Central memory CD8-positive, alpha-beta T cell (primary cell): ENCODE results near the gene DAPP1.

Source experiments
- ATAC-seq: fragments of 150-1000 bp; cut with Tn5 transposase; replicated peaks from 2 replicates; pipeline ENCODE4 v1.10.0; 2022; ENCODE audit warnings: mild to moderate bottlenecking, moderate FRiP score, moderate number of reproducible peaks; ENCODE audit not compliant: poor library complexity, severe bottlenecking; ENCODE audit errors: extremely low read depth
- DNase-seq, 2 donors: peaks; one replicate each; pipeline ENCODE4 v3.0.0; 2021; ENCODE audit warnings: low spot score in 2 of 2
- H3K27ac Mint-ChIP-seq: one replicate; pipeline ENCODE4 v1.8.0; 2022; ENCODE audit warnings: low read depth, mild to moderate bottlenecking, moderate library complexity, mixed read lengths
- H3K27me3 Mint-ChIP-seq: one replicate; pipeline ENCODE4 v1.8.0; 2022; ENCODE audit warnings: mixed read lengths
- H3K36me3 Mint-ChIP-seq: one replicate; pipeline ENCODE4 v1.8.0; 2022; ENCODE audit warnings: mild to moderate bottlenecking, moderate library complexity, mixed read lengths; ENCODE audit not compliant: insufficient read depth
- H3K4me1 Mint-ChIP-seq: one replicate; pipeline ENCODE4 v1.8.0; 2022; ENCODE audit warnings: mixed read lengths
- H3K4me3 Mint-ChIP-seq: one replicate; pipeline ENCODE4 v1.8.0; 2022; ENCODE audit warnings: mild to moderate bottlenecking, moderate library complexity, mixed read lengths
- H3K9me3 Mint-ChIP-seq: one replicate; pipeline ENCODE4 v1.8.0; 2022; ENCODE audit warnings: mixed read lengths

Gene DAPP1

DNA sequence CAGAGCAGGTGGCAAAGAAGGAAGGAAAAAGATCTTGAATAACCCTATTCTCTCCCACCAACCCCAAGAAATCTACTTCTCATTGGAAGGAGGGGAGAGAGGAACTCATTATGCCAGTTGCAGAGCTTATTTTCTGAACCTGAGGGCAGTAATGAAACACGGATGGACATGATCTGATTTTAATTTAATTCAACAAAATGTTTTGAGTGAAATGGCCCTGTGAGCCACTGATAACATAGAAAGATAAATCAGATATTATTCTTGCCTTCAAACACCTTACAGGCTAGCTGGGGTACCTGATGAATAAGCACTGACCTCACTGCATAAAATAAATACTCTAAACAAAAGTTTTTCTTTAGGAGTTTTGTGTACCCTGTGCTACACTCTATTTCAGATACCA, 30.3 kb downstream of the DAPP1 start:
- Mint-ChIP-seq H3K4me3 (peak overlapping the region; percentile 14), H3K27ac (no peak overlapping the region), H3K27me3 (no peaks in the 10 kb centered on the region), H3K9me3 (no peaks in the 10 kb centered on the region), H3K4me1 (peaks cover 10% of the 10 kb centered on the region), H3K36me3 (peaks cover 6% of the 10 kb centered on the region)
- ATAC-seq, result no peak
- DNase-seq, result no peak

- Mint-ChIP-seq H3K4me1 (peaks cover 13% of the 10 kb centered on the region), H3K36me3 (peaks cover 6% of the 10 kb centered on the region), H3K27me3 (no peaks in the 10 kb centered on the region), H3K27ac (no peak overlapping the region), H3K9me3 (no peaks in the 10 kb centered on the region), H3K4me3 (peak overlapping the region; percentile 14)
- peak; percentile 38 for ATAC-seq
- DNase-seq, result no peak
These were observed 30.8 kb downstream of the DAPP1 start for GRCh38 chr4:99847362-99847976.

GRCh38 chr4:99848591-99849001, 32.0 kb downstream of the DAPP1 start:
- peaks cover 4% of the 10 kb centered on the region for H3K36me3 Mint-ChIP-seq
- H3K4me1 Mint-ChIP-seq, result peaks cover 13% of the 10 kb centered on the region
- H3K27ac Mint-ChIP-seq, result no peak overlapping the region
- no peaks in the 10 kb centered on the region for H3K27me3 Mint-ChIP-seq
- no peak for DNase-seq
- no peak overlapping the region for H3K4me3 Mint-ChIP-seq
- no peaks in the 10 kb centered on the region for H3K9me3 Mint-ChIP-seq
- ATAC-seq, result no peak

DNA sequence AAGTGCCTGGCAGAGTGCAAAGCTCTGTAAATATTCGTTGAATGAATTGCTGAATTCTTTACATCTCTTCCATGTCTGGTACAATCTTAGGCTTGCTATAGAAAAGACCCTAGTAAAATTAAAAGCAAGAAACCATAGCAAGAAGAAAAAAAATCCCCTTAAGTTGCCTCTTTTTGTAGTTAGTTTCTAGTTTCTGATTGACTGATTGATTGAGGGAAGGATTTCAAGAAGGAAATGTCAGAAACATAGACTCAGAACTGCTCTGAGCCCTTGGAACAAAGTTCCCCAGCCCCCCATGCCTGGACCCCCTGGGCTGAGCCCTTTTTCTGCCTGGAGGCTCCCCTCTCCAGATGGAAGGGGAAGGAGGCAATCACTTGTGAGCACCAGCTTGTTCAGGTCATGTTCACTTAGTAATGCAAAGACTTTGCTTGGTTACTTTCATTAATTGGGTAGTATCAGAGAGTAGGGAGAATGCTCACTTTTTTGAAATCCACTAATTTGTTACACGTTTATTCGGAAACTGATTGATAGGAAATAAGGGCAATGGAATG, 35.6 kb downstream of the DAPP1 start:
- DNase-seq (no peak), ATAC-seq (no peak)
- H3K4me3 Mint-ChIP-seq, result peak overlapping the region; percentile 46
- H3K27me3 Mint-ChIP-seq, result no peaks in the 10 kb centered on the region
- peaks cover 6% of the 10 kb centered on the region for H3K36me3 Mint-ChIP-seq
- H3K4me1 Mint-ChIP-seq, result peaks cover 35% of the 10 kb centered on the region
- no peaks in the 10 kb centered on the region for H3K9me3 Mint-ChIP-seq
- peak overlapping the region; percentile 81 for H3K27ac Mint-ChIP-seq

GRCh38 chr4:99853190-99853589, 36.6 kb downstream of the DAPP1 start:
- no peak overlapping the region for H3K4me3 Mint-ChIP-seq
- peaks cover 6% of the 10 kb centered on the region for H3K36me3 Mint-ChIP-seq
- H3K27ac Mint-ChIP-seq, result no peak overlapping the region
- DNase-seq, result no peak
- no peak for ATAC-seq
- H3K4me1 Mint-ChIP-seq, result peaks cover 35% of the 10 kb centered on the region
- no peaks in the 10 kb centered on the region for H3K9me3 Mint-ChIP-seq
- no peaks in the 10 kb centered on the region for H3K27me3 Mint-ChIP-seq

DNA sequence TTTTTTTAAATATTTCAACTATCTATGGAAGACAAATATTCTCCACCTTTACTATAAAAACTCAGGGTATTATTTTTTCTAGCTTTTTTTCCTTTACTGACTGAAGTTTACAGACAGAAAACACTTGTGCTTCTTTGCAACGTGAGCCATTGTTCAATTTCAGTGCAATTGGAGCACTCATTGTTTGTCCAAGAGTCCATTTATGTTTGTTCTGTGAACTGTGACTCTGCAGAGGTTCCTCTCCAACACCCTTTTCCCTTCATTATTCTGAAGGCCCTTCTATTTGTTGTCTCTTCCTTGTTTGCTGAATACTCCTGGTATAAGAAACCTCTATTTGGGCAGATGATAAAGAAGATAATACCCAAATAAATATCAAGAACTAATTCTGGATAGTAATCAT, 37.4 kb downstream of the DAPP1 start:
- Mint-ChIP-seq H3K27me3 (no peaks in the 10 kb centered on the region), H3K36me3 (peaks cover 6% of the 10 kb centered on the region), H3K4me1 (peaks cover 35% of the 10 kb centered on the region), H3K27ac (no peak overlapping the region), H3K4me3 (no peak overlapping the region), H3K9me3 (no peaks in the 10 kb centered on the region)
- no peak for ATAC-seq
- DNase-seq, result no peak

DNA sequence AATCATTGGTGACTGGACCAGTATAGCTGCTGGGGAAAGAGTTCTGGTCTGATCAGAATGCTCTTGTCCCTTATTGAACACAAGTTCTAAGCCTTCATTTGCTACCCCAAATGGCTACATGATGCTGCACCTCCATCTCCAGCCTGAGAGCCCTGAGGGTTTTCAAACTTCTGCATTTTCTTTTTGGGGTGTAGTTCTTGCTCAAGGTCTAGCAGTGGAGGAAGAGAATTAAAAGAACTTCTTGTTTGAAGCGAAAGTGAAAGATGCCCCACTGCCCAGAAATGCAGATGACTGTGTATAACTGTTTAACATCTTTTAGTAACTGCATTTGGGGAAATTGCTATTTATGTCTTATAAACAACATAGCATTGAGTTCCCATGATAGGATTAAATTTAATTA, 39.1 kb downstream of the DAPP1 start:
- Mint-ChIP-seq H3K27ac (peak overlapping the region; percentile 36), H3K4me3 (no peak overlapping the region), H3K9me3 (no peaks in the 10 kb centered on the region), H3K4me1 (peaks cover 40% of the 10 kb centered on the region), H3K27me3 (no peaks in the 10 kb centered on the region), H3K36me3 (peaks cover 8% of the 10 kb centered on the region)
- ATAC-seq, result peak; percentile 49
- DNase-seq, result no peak

GRCh38 chr4:99856166-99856565, 39.5 kb downstream of the DAPP1 start:
- peaks cover 35% of the 10 kb centered on the region for H3K4me1 Mint-ChIP-seq
- H3K27ac Mint-ChIP-seq, result peak overlapping the region; percentile 36
- peaks cover 4% of the 10 kb centered on the region for H3K36me3 Mint-ChIP-seq
- DNase-seq (no peak), ATAC-seq (no peak)
- H3K27me3 Mint-ChIP-seq, result no peaks in the 10 kb centered on the region
- H3K4me3 Mint-ChIP-seq, result no peak overlapping the region
- H3K9me3 Mint-ChIP-seq, result no peaks in the 10 kb centered on the region

- no peak overlapping the region for H3K4me3 Mint-ChIP-seq
- ATAC-seq, result no peak
- no peaks in the 10 kb centered on the region for H3K9me3 Mint-ChIP-seq
- DNase-seq, result no peak
- no peaks in the 10 kb centered on the region for H3K27me3 Mint-ChIP-seq
- no peak overlapping the region for H3K27ac Mint-ChIP-seq
- H3K36me3 Mint-ChIP-seq, result peaks cover 4% of the 10 kb centered on the region
- peaks cover 27% of the 10 kb centered on the region for H3K4me1 Mint-ChIP-seq
These were observed 40.7 kb downstream of the DAPP1 start for GRCh38 chr4:99857307-99857706.

DNA sequence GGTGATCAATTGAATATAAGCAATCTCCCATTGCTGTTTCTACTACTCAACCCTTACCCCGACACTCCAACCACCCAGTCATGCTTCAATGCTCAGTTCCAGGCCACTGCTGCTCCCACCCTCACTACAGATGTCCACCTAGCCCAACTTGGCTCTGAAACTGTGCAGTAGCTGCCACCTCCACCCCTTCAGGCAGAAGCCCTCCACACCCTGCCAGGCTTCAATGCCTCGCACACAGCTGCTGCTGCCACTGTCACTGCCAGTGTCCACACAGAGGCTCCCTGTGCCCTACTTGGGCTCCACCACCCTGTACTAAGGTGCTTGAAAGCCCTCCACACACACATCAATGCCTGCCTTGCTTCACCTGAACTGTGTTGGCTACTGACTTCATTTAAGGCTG, 43.0 kb downstream of the DAPP1 start:
- peaks cover 24% of the 10 kb centered on the region for H3K4me1 Mint-ChIP-seq
- H3K27me3 Mint-ChIP-seq, result no peaks in the 10 kb centered on the region
- H3K4me3 Mint-ChIP-seq, result no peak overlapping the region
- ATAC-seq (no peak), DNase-seq (no peak)
- H3K27ac Mint-ChIP-seq, result no peak overlapping the region
- H3K9me3 Mint-ChIP-seq, result no peaks in the 10 kb centered on the region
- H3K36me3 Mint-ChIP-seq, result peaks cover 9% of the 10 kb centered on the region

- DNase-seq (no peak), ATAC-seq (no peak)
- H3K4me1 Mint-ChIP-seq, result peaks cover 15% of the 10 kb centered on the region
- H3K27me3 Mint-ChIP-seq, result no peaks in the 10 kb centered on the region
- peaks cover 15% of the 10 kb centered on the region for H3K36me3 Mint-ChIP-seq
- H3K9me3 Mint-ChIP-seq, result no peaks in the 10 kb centered on the region
- no peak overlapping the region for H3K27ac Mint-ChIP-seq
- no peak overlapping the region for H3K4me3 Mint-ChIP-seq
These were observed 43.9 kb downstream of the DAPP1 start for GRCh38 chr4:99860521-99860920.

DNA sequence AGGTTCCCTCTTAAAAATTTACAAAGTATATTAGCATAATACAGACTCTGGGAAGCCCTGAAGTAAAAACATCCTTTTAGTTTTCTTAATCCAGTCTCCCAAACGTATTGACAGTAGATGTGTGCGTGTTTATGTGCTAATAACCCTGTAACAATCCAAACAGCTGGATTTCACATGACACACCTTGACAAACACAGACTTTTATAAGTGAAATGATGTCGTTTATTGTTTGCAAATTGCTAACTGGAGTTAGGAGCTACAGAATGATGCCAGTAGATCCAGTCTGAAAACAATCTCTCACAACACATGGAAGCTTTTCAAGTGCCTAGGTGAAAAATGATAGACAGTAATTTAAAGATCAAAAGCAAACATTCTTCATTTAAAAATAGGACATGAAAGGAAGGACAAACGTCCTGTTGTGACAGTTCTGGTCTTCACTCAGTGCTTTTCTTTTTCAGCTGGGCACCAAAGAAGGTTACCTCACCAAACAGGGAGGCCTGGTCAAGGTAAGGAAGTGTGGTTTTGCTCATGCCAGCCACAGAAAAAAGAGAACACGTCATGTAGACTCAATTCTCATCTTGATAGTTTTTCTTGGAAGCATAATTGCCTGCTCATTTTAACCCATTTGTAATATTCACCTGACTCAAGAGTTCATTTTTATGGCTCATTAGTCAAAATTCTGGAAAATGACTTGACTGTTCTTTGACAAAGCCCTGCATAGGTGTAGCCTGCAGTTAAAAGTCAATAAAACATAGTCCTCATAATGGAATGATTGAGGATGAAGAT, 44.7 kb downstream of the DAPP1 start:
- peaks cover 7% of the 10 kb centered on the region for H3K4me1 Mint-ChIP-seq
- H3K27ac Mint-ChIP-seq, result no peak overlapping the region
- no peaks in the 10 kb centered on the region for H3K27me3 Mint-ChIP-seq
- no peak overlapping the region for H3K4me3 Mint-ChIP-seq
- H3K9me3 Mint-ChIP-seq, result no peaks in the 10 kb centered on the region
- H3K36me3 Mint-ChIP-seq, result peaks cover 22% of the 10 kb centered on the region
- ATAC-seq (no peak), DNase-seq (no peak)

DNA sequence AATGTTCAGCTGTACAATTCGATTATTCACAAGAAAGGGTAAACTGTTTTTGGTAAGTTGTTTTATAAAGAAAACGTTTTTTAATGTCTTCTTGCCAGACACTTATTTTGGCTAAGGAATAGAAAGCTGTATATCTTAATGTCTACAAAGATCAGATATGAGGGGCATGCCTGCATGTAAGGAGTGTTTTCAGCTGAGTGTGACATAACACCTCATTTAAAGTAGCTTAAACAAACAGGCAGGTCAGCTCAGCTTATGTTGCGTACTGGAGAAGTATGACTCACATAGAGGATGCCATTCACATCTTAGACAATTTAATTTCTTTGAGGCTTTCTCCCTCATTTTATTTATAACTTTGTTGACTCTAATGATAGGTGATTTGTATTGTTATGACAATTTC, 47.2 kb downstream of the DAPP1 start:
- H3K27ac Mint-ChIP-seq, result no peak overlapping the region
- DNase-seq (no peak), ATAC-seq (no peak)
- H3K9me3 Mint-ChIP-seq, result no peaks in the 10 kb centered on the region
- no peak overlapping the region for H3K4me3 Mint-ChIP-seq
- H3K4me1 Mint-ChIP-seq, result peaks cover 5% of the 10 kb centered on the region
- peaks cover 25% of the 10 kb centered on the region for H3K36me3 Mint-ChIP-seq
- no peaks in the 10 kb centered on the region for H3K27me3 Mint-ChIP-seq
